GM21390 (cell line): ENCODE data around the gene ARMC2.
"Not testable (repeated sequence)": the region's sequence is repeated elsewhere in the genome, so short reads cannot be mapped to it uniquely, and the experiment has no call there.

Experiments used
- ATAC-seq: cut with Tn5 transposase; IDR thresholded peaks from one replicate; pipeline ENCODE4 v1.9.1; 2021; ENCODE audit not compliant: unreplicated experiment

Gene ARMC2

GRCh38 chr6:108951351-108951953 lies 103.2 kb downstream of the ARMC2 start:
- ATAC-seq: no peak

- no peak for ATAC-seq
Measured at GRCh38 chr6:108952776-108953486, 104.7 kb downstream of the ARMC2 start.

- ATAC-seq: no peak
Measured at GRCh38 chr6:108953681-108954080, 105.5 kb downstream of the ARMC2 start.

GRCh38 chr6:108955329-108955949 lies 107.2 kb downstream of the ARMC2 start:
- no peak for ATAC-seq

- ATAC-seq: no peak
Measured at GRCh38 chr6:108957221-108957620, 109.0 kb downstream of the ARMC2 start.

GRCh38 chr6:108958900-108959770 lies 110.9 kb downstream of the ARMC2 start:
- no peak for ATAC-seq

- no peak for ATAC-seq
Measured at GRCh38 chr6:108959972-108960582, 111.9 kb downstream of the ARMC2 start.

GRCh38 chr6:108960601-108961000 lies 112.4 kb downstream of the ARMC2 start:
- ATAC-seq: no peak

GRCh38 chr6:108961077-108961476 lies 112.9 kb downstream of the ARMC2 start:
- no peak for ATAC-seq

GRCh38 chr6:108961985-108962384 lies 113.8 kb downstream of the ARMC2 start:
- ATAC-seq: no peak

GRCh38 chr6:108966251-108966650 lies 118.0 kb downstream of the ARMC2 start:
- no peak for ATAC-seq

GRCh38 chr6:108966855-108967755 lies 118.9 kb downstream of the ARMC2 start:
- no peak for ATAC-seq

- ATAC-seq: no peak
Measured at GRCh38 chr6:108968325-108969316, 120.4 kb downstream of the ARMC2 start.

- no peak for ATAC-seq
Measured at GRCh38 chr6:108969776-108970175, 121.6 kb downstream of the ARMC2 start.

GRCh38 chr6:108974201-108974600 lies 126.0 kb downstream of the ARMC2 start:
- no peak for ATAC-seq

GRCh38 chr6:108978638-108979037 lies 130.4 kb downstream of the ARMC2 start:
- not testable (repeated sequence) for ATAC-seq

- no peak for ATAC-seq
Measured at GRCh38 chr6:108982154-108983113, 134.2 kb downstream of the ARMC2 start.

- no peak for ATAC-seq
Measured at GRCh38 chr6:108983151-108983550, 134.9 kb downstream of the ARMC2 start.
